Measurements from ENCODE around the gene PITPNM1. TPM values are rescaled to one million over a fixed set of nuclear protein-coding genes. Genes with fewer than 3 reads are reported as not detected.
"Not testable (repeated sequence)": the region's sequence is repeated elsewhere in the genome, so short reads cannot be mapped to it uniquely, and the experiment has no call there.

PITPNM1 gene
- total RNA-seq: 10 to 100 TPM; 21.4 to 64.4 (median 35.9) TPM

DNA sequence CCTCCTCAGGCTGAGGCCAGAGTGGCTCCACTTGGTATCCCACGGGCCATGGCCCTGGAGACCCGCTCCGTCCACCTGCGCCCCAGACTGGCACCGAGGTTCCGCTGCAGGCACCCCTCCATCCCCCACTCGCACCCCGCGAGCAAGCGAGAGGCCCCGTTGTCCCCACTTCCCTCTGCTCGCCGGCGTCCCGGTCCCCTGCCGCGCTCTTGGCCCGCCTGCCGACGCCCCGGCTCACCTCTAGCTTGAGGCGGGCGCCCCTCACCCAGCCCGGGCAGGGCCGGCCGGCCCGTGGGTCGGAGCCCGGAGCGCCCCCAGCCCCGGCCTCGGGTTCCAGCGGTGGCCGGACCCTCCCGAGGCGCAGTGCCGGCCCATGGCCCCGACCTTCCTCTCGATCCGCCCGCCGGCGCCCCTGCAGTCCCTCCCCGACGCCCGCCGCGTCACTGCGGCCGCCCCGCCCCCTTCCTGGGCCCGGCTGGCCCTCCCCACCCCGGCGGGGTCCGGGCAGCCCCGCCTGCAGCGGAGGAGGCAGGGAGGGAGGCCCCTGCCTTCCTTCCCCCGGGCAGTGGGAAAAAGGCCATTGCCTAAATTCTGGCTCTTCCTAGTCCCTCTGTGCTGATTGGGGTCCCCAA, at the start of gene PITPNM1:
TSS of gene PITPNM1 (minus strand) at position 414 of the 632 bp plus-strand sequence. CDS start 1,183 bp downstream, outside the sequence.
- H3K4me3 ChIP-seq: peak within 1 kb of the TSS; percentile 46 to 72 (median 59)
- peaks cover 20 to 29% of the 10 kb centered on the region in 2 donors for H3K4me1 ChIP-seq (replicated peaks in 1 of 2)
- in situ Hi-C loops (cut with MboI; ENCODE audit: low pct_unique_long_range_greater_than_20kb in 2 of 9, low sequenced_read_pairs in 9 of 9, unreplicated experiment in 9 of 9): no loop called here
- peak within 1 kb of the TSS; percentile 49 to 76 for H3K27ac ChIP-seq
- ATAC-seq (replicated peaks in 6 of 8): peak; percentile 3 to 25 (median 11)
- no CpG with 5 or more reads among the region's 58 CpGs for WGBS, 10 experiments

DNA sequence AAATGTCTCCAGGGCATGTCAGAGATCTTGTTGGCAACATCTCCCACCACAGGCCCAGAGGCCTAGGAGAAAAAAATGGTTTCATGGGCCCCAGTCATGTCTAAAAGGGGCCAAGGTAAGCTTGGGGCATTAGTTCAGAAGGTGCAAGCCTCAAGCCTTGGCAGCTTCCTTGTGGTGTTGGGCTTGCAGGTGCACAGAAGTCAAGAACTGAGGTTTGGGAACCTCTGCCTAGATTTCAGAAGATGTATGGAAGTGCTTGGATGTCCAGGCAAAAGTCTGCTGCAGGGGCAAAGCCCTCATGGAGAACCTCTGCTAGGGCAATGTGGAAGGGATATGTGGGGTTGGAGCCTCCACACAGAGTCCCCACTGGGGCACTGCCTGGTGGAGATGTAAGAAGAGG, 46.5 kb upstream of the PITPNM1 start:
- H3K4me3 ChIP-seq; H3K27ac ChIP-seq; ATAC-seq (replicated peaks in 6 of 8); H3K4me1 ChIP-seq (replicated peaks in 1 of 2); in situ Hi-C loops (cut with MboI; ENCODE audit: low pct_unique_long_range_greater_than_20kb in 2 of 9, low sequenced_read_pairs in 9 of 9, unreplicated experiment in 9 of 9): not testable (repeated sequence)

DNA sequence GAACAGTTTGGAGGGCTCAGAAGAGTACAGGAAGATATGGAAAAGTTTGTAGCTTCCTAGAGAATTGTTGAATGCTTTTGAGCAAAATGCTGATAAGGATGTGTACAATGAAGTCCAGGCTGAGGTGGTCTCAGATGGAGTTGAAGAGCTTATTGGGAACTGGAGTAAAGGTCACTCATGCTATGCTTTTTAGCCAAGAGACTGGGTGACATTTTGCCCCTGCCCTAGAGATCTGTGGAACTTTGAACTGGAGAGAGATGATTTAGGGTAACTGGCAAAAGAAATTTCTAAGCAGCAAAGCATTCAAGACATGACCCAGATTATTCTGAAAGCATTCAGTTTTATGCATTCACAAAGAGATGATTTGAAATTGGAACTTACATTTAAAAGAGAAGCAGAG, 46.0 kb upstream of the PITPNM1 start:
- ATAC-seq (replicated peaks in 6 of 8): no peak
- H3K4me1 ChIP-seq (replicated peaks in 1 of 2): no peaks in the 10 kb centered on the region
- no peak overlapping the region for H3K27ac ChIP-seq
- no peak overlapping the region for H3K4me3 ChIP-seq
- in situ Hi-C loops (cut with MboI; ENCODE audit: low pct_unique_long_range_greater_than_20kb in 2 of 9, low sequenced_read_pairs in 9 of 9, unreplicated experiment in 9 of 9): no loop called here

DNA sequence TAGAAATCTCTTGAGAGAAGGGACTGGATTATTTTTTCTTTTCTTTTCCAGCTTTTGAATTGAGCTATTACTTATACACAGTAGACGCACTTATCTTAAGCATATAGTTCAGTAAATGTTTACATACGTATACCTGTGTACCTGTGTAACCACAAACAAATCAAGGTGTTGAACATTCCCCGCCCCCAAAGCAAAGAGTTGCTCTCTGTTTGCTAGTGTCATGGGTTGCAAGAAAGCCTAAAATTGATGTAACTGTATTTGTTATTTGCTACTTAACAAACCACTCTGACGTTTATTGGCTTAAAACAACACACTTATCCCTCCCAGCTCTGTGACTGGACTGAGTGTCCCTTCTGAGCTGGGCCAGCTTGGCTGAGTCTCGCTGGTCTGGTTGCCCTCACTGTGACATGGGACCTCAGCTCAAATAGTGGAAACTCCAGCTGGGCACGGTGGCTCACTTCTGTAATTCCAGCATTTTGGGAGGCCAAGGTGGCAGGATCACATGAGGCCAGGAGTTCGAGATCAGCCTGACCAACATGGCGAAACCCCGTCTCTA, 43.5 kb upstream of the PITPNM1 start:
- no peaks in the 10 kb centered on the region for H3K4me1 ChIP-seq (replicated peaks in 1 of 2)
- WGBS, 10 experiments: 40 to 100% (median 82%) methylated on average over 1 to 9 of the region's 9 CpGs
- in situ Hi-C loops (cut with MboI; ENCODE audit: low pct_unique_long_range_greater_than_20kb in 2 of 9, low sequenced_read_pairs in 9 of 9, unreplicated experiment in 9 of 9): no loop called here
- ATAC-seq (replicated peaks in 6 of 8): no peak
- no peak overlapping the region for H3K4me3 ChIP-seq
- H3K27ac ChIP-seq: no peak overlapping the region

DNA sequence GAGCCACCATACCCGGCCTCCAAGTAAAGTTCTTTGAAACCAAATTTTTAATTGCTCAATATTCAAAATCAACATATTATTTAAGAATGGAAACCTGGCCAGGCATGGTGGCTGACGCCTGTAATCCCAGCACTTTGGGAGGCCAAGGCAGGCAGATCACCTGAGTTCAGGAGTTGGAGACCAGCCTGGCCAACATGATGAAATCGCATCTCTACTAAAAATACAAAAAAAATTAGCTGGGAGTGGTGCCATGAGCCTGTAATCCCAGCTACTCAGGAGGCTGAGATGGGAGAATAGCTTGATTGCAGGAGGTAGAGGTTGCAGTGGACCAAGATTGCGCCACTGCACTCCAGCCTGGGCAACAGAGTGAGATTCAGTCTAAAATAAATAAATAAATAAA, 42.9 kb upstream of the PITPNM1 start:
- in situ Hi-C loops (cut with MboI; ENCODE audit: low pct_unique_long_range_greater_than_20kb in 2 of 9, low sequenced_read_pairs in 9 of 9, unreplicated experiment in 9 of 9); ATAC-seq (replicated peaks in 6 of 8): not testable (repeated sequence)

DNA sequence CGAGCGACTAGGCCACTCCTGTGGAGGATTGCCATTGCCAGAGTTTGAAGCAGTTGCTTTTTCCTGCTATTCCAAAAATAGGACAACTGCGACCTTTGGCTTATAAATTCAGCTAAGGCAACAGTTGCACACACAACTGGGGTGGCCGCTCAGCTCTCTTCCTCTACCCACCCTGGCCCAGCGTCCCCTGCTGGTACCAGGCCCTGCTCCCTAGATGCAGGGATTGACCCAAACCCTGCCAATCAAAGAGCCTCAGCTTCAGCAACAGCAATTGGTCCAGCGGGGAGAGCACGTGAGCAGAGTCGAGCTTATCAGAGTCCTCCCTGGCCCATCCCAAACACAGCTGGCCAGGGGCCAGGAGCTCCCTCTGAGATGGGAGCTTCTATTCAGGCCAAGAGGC, 40.1 kb upstream of the PITPNM1 start:
- H3K27ac ChIP-seq: no peak overlapping the region
- no peaks in the 10 kb centered on the region for H3K4me1 ChIP-seq (replicated peaks in 1 of 2)
- ATAC-seq (replicated peaks in 6 of 8): peak in 2 of 8 experiments; percentile 52 to 85
- in situ Hi-C loops (cut with MboI; ENCODE audit: low pct_unique_long_range_greater_than_20kb in 2 of 9, low sequenced_read_pairs in 9 of 9, unreplicated experiment in 9 of 9): no loop called here
- WGBS, 10 experiments: 33 to 69% (median 66%) methylated on average over 3 to 4 of the region's 8 CpGs; no CpG with 5 or more reads in 7 of the 10 experiments
- H3K4me3 ChIP-seq: no peak overlapping the region

More for the DNA sequence above, 42.9 kb upstream of the PITPNM1 start:
- H3K4me1 ChIP-seq (replicated peaks in 1 of 2); H3K27ac ChIP-seq; H3K4me3 ChIP-seq: not testable (repeated sequence)
- WGBS, 10 experiments: 0 to 100% (median 80%) methylated on average over 1 to 3 of the region's 4 CpGs; no CpG with 5 or more reads in 1 of the 10 experiments

DNA sequence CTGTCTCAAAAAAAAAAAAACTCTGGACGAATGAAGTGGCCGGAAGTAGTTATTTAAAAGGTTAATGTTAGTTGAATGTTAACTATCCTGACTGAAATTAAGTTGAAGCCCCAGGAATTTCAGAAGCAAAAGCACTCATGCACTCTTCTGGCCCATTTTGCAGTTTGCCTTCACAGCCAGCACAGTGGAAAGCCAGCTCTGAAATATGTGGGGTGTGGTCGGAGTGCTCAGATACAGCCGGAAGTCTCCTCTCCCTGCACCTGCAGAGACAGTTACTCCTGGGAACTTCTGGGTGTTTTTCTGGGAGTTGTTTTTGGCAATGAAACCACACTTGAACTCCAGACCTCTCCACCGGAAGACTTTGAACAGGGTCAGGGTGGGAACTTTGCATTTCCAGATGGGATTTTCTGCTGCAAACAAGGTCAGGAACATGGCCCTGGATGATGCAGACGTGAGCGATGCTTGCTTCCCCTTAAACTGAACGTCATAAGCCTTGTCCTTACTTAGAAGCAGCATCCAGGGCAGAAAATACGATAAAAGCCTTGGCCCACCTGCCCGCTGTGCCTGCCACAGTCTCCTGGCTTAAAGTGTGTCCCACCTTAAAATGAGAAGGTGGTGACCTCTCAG, 39.6 kb upstream of the PITPNM1 start:
- in situ Hi-C loops (cut with MboI; ENCODE audit: low pct_unique_long_range_greater_than_20kb in 2 of 9, low sequenced_read_pairs in 9 of 9, unreplicated experiment in 9 of 9): no loop called here
- WGBS, 10 experiments: 58 to 93% (median 76%) methylated on average over 1 to 7 of the region's 10 CpGs; no CpG with 5 or more reads in 2 of the 10 experiments
- Histone ChIP-seq H3K4me3 (no peak overlapping the region), H3K27ac (no peak overlapping the region), H3K4me1 (replicated peaks in 1 of 2) (no peaks in the 10 kb centered on the region)
- ATAC-seq (replicated peaks in 6 of 8): peak in 2 of 8 experiments; percentile 47 to 87

DNA sequence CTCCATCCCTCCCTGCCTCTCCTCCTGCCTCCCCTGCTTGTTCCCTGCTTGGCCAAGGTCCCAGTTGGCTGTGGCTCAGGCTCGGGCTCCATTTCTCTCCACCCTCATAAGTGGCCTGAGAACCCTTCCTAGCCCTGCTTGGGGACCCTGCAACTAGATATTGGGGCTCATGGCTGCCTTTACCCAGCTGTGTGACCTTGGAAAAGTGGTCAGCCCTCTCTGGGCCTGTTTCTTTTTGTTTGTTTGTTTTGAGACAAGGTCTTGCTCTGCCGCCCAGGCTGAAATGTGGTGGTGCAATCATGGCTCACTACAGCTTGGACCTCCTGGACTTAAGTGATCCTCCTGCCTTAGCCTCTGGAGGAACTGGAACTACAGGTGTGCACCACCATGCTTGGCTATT, 38.4 kb upstream of the PITPNM1 start:
- Histone ChIP-seq H3K4me1 (replicated peaks in 1 of 2) (no peaks in the 10 kb centered on the region), H3K4me3 (no peak overlapping the region), H3K27ac (no peak overlapping the region)
- in situ Hi-C loops (cut with MboI; ENCODE audit: low pct_unique_long_range_greater_than_20kb in 2 of 9, low sequenced_read_pairs in 9 of 9, unreplicated experiment in 9 of 9): no loop called here
- 60 to 83% (median 80%) methylated on average over 1 of the region's 2 CpGs; no CpG with 5 or more reads in 7 of the 10 experiments for WGBS, 10 experiments
- no peak for ATAC-seq (replicated peaks in 6 of 8)

DNA sequence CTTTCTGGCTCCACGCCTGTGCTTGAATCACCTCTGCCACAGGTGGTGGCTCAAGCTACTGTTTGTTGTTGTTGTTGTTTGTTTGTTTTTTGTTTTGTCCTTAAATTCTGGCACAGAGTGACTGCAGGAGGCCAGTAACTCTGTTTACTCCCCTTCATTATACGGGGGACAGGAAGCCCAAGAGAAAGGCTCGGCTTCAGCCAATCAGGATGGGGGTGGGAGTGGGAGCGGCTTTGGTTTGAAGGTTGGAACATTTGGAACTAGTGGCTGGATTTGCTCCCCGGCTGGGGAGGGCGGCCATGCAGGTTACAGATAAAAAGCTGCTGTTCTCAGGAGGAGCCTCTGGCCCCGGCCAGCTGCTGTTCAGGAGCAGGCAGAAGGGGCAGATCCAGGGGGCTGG, 37.8 kb upstream of the PITPNM1 start:
- 19 to 90% (median 72%) methylated on average over 1 to 5 of the region's 7 CpGs; no CpG with 5 or more reads in 3 of the 10 experiments for WGBS, 10 experiments
- no peak for ATAC-seq (replicated peaks in 6 of 8)
- Histone ChIP-seq H3K4me3 (no peak overlapping the region), H3K4me1 (replicated peaks in 1 of 2) (no peaks in the 10 kb centered on the region), H3K27ac (no peak overlapping the region)
- in situ Hi-C loops (cut with MboI; ENCODE audit: low pct_unique_long_range_greater_than_20kb in 2 of 9, low sequenced_read_pairs in 9 of 9, unreplicated experiment in 9 of 9): no loop called here

DNA sequence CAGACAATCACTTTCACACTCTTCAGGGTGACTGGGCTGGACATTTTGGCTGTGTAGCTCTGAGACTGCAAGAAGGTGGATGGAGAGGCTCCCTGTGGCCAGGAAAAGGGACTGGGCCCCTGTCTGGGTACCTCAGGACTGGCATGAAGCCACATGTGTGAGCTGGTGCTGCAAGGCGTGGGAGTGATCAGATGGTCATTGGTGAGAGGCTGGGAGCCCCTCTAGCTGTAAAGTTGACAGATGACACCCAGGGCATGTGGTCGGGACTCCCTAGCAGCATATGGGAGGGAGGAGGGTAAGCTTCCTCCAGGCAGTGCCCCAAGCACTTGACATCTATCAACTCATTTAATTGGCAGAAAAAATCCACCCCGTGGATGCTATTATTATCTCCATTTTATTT, 37.0 kb upstream of the PITPNM1 start:
- in situ Hi-C loops (cut with MboI; ENCODE audit: low pct_unique_long_range_greater_than_20kb in 2 of 9, low sequenced_read_pairs in 9 of 9, unreplicated experiment in 9 of 9): no loop called here
- no peak for ATAC-seq (replicated peaks in 6 of 8)
- WGBS, 10 experiments: 0 to 80% (median 60%) methylated on average over 1 to 2 of the region's 3 CpGs; no CpG with 5 or more reads in 3 of the 10 experiments
- H3K4me3 ChIP-seq: no peak overlapping the region
- no peak overlapping the region for H3K27ac ChIP-seq
- H3K4me1 ChIP-seq (replicated peaks in 1 of 2): no peaks in the 10 kb centered on the region

DNA sequence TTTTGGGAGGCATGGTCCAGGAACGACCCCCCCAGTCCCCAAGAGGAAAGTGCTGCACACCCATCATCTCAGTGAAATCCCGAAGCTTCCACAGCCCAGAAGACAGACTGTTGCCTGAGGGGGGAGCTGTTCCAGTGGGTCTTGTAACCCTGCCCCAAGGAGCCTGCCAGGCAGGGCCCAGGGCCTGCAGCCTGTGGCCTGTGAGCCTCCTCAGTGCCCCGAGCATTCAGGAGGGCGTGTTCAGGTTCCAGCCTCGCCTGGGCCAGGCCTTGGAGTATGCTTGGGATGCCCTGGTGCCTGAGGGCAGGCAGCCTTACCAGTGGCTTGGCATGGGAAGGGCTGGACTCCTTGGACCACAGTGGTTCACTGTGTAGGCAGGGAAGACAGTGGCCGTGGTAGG, 36.0 kb upstream of the PITPNM1 start:
- WGBS, 10 experiments: 33 to 91% (median 60%) methylated on average over 1 to 4 of the region's 6 CpGs; no CpG with 5 or more reads in 7 of the 10 experiments
- no peaks in the 10 kb centered on the region for H3K4me1 ChIP-seq (replicated peaks in 1 of 2)
- in situ Hi-C loops (cut with MboI; ENCODE audit: low pct_unique_long_range_greater_than_20kb in 2 of 9, low sequenced_read_pairs in 9 of 9, unreplicated experiment in 9 of 9): no loop called here
- H3K4me3 ChIP-seq: no peak overlapping the region
- ATAC-seq (replicated peaks in 6 of 8): no peak
- H3K27ac ChIP-seq: no peak overlapping the region

DNA sequence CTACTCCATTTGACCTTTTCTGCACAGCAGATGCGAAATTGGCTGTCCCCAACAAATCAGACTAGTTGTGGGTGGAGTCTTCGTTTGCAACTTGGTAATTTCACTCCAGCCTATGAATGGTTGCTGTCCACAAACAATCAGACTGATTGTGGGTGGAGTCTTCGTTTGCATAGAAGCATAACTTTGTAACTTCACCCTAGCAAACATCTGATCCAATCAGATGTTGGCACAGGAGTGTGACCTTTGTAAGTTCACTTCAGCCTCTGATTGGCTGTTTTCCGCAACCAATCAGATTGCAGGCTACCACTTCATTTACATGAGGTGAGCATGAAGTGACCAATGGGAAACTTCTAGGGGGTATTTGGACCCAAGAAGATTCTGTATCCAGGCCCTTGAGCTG, 34.4 kb upstream of the PITPNM1 start:
- Histone ChIP-seq H3K4me1 (replicated peaks in 1 of 2) (no peaks in the 10 kb centered on the region), H3K27ac (no peak overlapping the region), H3K4me3 (no peak overlapping the region)
- ATAC-seq (replicated peaks in 6 of 8): peak in 3 of 8 experiments; percentile 75 to 94 (median 81)
- in situ Hi-C loops (cut with MboI; ENCODE audit: low pct_unique_long_range_greater_than_20kb in 2 of 9, low sequenced_read_pairs in 9 of 9, unreplicated experiment in 9 of 9): no loop called here
- 37 to 100% (median 83%) methylated on average over 1 to 4 of the region's 4 CpGs; no CpG with 5 or more reads in 5 of the 10 experiments for WGBS, 10 experiments

DNA sequence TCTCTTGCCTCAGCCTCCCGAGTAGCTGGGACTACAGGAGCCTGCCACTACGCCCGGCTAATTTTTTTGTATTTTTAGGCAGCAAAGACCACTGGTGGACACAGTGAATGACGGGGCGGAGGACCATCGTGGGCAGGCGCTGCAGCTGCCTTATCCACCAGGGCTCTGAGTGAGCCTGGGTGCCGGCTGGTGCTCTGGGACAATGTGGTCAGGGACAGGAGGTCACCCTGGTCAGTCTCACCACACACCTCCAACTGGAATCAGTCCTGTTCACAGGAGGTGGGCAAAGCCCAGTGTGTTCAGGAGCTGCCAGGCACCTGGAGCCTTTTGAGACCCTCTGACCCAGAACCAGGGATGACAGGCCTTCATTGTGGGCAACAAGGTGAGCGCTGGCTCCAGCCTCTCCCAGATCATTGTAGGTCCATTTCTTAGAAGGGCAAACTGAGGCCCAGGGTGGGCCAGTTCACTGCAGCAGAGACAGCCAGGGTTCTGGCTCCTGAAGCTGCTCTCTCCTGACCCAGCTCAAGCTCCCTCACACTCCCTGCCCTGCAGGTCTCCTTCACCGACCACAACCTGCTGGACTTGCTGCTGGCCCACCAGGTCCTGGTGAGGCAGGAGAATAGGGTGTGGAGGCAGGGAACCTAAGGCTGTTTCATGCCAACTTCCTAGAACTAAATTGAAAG, 33.8 kb upstream of the PITPNM1 start:
- Histone ChIP-seq H3K27ac (no peak overlapping the region), H3K4me1 (replicated peaks in 1 of 2) (no peaks in the 10 kb centered on the region), H3K4me3 (no peak overlapping the region)
- ATAC-seq (replicated peaks in 6 of 8): no peak
- WGBS, 10 experiments: 52 to 87% (median 80%) methylated on average over 1 to 6 of the region's 10 CpGs; no CpG with 5 or more reads in 4 of the 10 experiments
- in situ Hi-C loops (cut with MboI; ENCODE audit: low pct_unique_long_range_greater_than_20kb in 2 of 9, low sequenced_read_pairs in 9 of 9, unreplicated experiment in 9 of 9): no loop called here

Data from motor neuron (in vitro differentiated cells).